Panc1 (cell line): ENCODE results near the gene ATP10A. TPM values are rescaled to one million over a fixed set of nuclear protein-coding genes. Genes with fewer than 3 reads are reported as not detected.

ENCODE experiments used
- ATAC-seq: fragments of 200-7000 bp; cut with Tn5 transposase; 2 replicates; pipeline ENCODE4 v1.9.1; 2020; ENCODE audit warnings: mild to moderate bottlenecking, moderate library complexity
- BruUV-seq: library from RNA; stranded (reverse); fragments of 400-500 nt; replicated peaks from 2 replicates; lab custom pipeline; 2021; lab: Mats Ljungman, UMichigan
- CTCF ChIA-PET: fragments of 300-600 bp; sonication (Branson Sonifier 250); formaldehyde crosslinking; loops from one replicate; lab custom pipeline; 2022; ENCODE audit warnings: antibody characterized with exemption; lab: Charles Lee
- POLR2A ChIA-PET: fragments of 300-600 bp; sonication (Branson Sonifier 250); formaldehyde crosslinking; loops from one replicate; lab custom pipeline; 2022; ENCODE audit warnings: antibody characterized with exemption; lab: Charles Lee
- DNase-seq: peaks from one replicate; pipeline ENCODE4 v3.0.0-alpha.2; 2010; ENCODE audit warnings: low read depth, low spot score
- H3K27ac ChIP-seq: 2 replicates; pipeline ENCODE4 v1.5.1; 2011; ENCODE audit warnings: mild to moderate bottlenecking, low read length, inconsistent platforms
- H3K27me3 ChIP-seq: fragments of 200-500 bp; sonication (Bioruptor generic); 2 replicates; pipeline ENCODE4 v1.6.0; 2014; ENCODE audit warnings: low read length, inconsistent platforms; ENCODE audit not compliant: control insufficient read depth, insufficient read depth
- H3K36me3 ChIP-seq: fragments of 200-500 bp; sonication (Bioruptor generic); 2 replicates; pipeline ENCODE4 v1.5.1; 2014; ENCODE audit warnings: inconsistent platforms, mild to moderate bottlenecking, low read length, moderate library complexity; ENCODE audit not compliant: control insufficient read depth, insufficient read depth
- H3K4me1 ChIP-seq: 2 replicates; pipeline ENCODE4 v1.5.1; 2011; ENCODE audit warnings: inconsistent platforms, mild to moderate bottlenecking, low read length, moderate library complexity; ENCODE audit not compliant: control insufficient read depth, insufficient read depth
- H3K4me3 ChIP-seq, 2 experiments: 2 replicates each; pipeline ENCODE4 v1.5.1; 2011 to 2012; ENCODE audit warnings: low read depth in 2 of 2, low read length in 2 of 2, mild to moderate bottlenecking in 2 of 2, inconsistent platforms in 1 of 2, moderate library complexity in 1 of 2
- H3K9me3 ChIP-seq: fragments of 200-500 bp; sonication (Bioruptor generic); 2 replicates; pipeline ENCODE4 v1.5.1; 2014; ENCODE audit warnings: low read depth, mild to moderate bottlenecking, inconsistent platforms, low read length, moderate library complexity; ENCODE audit not compliant: control insufficient read depth, insufficient read depth
- CTCF ChIP-seq: fragments of 450-650 bp; IDR thresholded peaks from 2 replicates; pipeline ENCODE4 v1.5.1; 2017; ENCODE audit warnings: mild to moderate bottlenecking
- POLR2AphosphoS5 ChIP-seq: IDR thresholded peaks from 2 replicates; pipeline ENCODE4 v1.6.1; 2012; ENCODE audit warnings: mild to moderate bottlenecking, low read depth, low read length, moderate library complexity
- REST ChIP-seq, 2 experiments: IDR thresholded peaks; 2 replicates each; pipeline ENCODE4 v1.6.1; 2011 to 2012; ENCODE audit warnings: low read depth in 2 of 2, control low read depth in 1 of 2, low read length in 1 of 2, mild to moderate bottlenecking in 1 of 2, moderate library complexity in 1 of 2; ENCODE audit not compliant: insufficient read depth in 1 of 2
- SIN3A ChIP-seq: IDR thresholded peaks from 2 replicates; pipeline ENCODE4 v1.6.1; 2012; ENCODE audit warnings: low read depth, mild to moderate bottlenecking, low read length, moderate library complexity, borderline replicate concordance; ENCODE audit not compliant: insufficient read depth
- TCF7L2 ChIP-seq: IDR thresholded peaks from 2 replicates; pipeline ENCODE4 v1.6.1; 2011; ENCODE audit warnings: mild to moderate bottlenecking, low read depth, low read length, inconsistent platforms
- in situ Hi-C: cut with HindIII; loops from 2 replicates; pipeline ENCODE4 v1.10.0; 2016; ENCODE audit warnings: low sequenced_read_pairs, low pct_unique_long_range_greater_than_20kb
- intact Hi-C: fragments of 100-400 bp; cut with micrococcal nuclease; formaldehyde crosslinking; loops from one replicate; pipeline ENCODE4 v1.10.0; 2022; ENCODE audit not compliant: unreplicated experiment
- total RNA-seq: library from RNA; stranded (reverse); gene quantifications from one replicate; pipeline ENCODE4 v1.2.1, GENCODE V29; 2021; ENCODE audit not compliant: unreplicated experiment

ATP10A gene
- total RNA-seq, 1 experiment from 2014 or later, result 0.31 TPM

GRCh38 chr15:25797936-25798901 is 64.9 kb downstream of the ATP10A start:
- ChIA-PET POLR2A (interaction anchor here (0.5 kb wide), 1 partner anchor 93 kb away, joined by 3 read pairs; no protein-coding TSS in a partner anchor), CTCF (no interaction called here)
- ATAC-seq (no peak), DNase-seq (no peak)
- intact Hi-C loops (no loop called here), in situ Hi-C loops (no loop called here)
- no peaks in the 10 kb centered on the region for H3K36me3 ChIP-seq
- no peak overlapping the region for H3K4me3 ChIP-seq
- no peak overlapping the region for H3K27ac ChIP-seq
- BruUV-seq, result no TSS peak
- H3K27me3 ChIP-seq, result no peaks in the 10 kb centered on the region
- H3K4me1 ChIP-seq, result no peaks in the 10 kb centered on the region
- no peaks in the 10 kb centered on the region for H3K9me3 ChIP-seq
- TF ChIP-seq REST (IDR thresholded peaks at IDR 0.05; ENCODE audit: insufficient read depth in 1 of 2, low read depth in 2 of 2, low read length in 1 of 2) (no peak), CTCF (no peak)

GRCh38 chr15:25797511-25797935 is 65.6 kb downstream of the ATP10A start:
- no peaks in the 10 kb centered on the region for H3K27me3 ChIP-seq
- POLR2A ChIA-PET, result no interaction called here
- no peaks in the 10 kb centered on the region for H3K36me3 ChIP-seq
- BruUV-seq, result no TSS peak
- no peak overlapping the region for H3K27ac ChIP-seq
- ATAC-seq (no peak), DNase-seq (no peak)
- in situ Hi-C loops (no loop called here), intact Hi-C loops (no loop called here)
- TF ChIP-seq SIN3A, result no peak
- no peak for TF ChIP-seq CTCF
- no peak for TF ChIP-seq REST (IDR thresholded peaks at IDR 0.05; ENCODE audit: insufficient read depth in 1 of 2, low read depth in 2 of 2, low read length in 1 of 2)
- TF ChIP-seq TCF7L2, result no peak
- no peak for TF ChIP-seq POLR2AphosphoS5
- no peaks in the 10 kb centered on the region for H3K4me1 ChIP-seq
- no peak overlapping the region for H3K4me3 ChIP-seq
- CTCF ChIA-PET, result no interaction called here
- H3K9me3 ChIP-seq, result no peaks in the 10 kb centered on the region
